ENCODE results near the gene DYNLT1.

GRCh38 chr6:158640519-158640918, 4.0 kb downstream of the DYNLT1 start:
- no peak for TF ChIP-seq CTCF (conservative IDR thresholded peaks at IDR 0.05; ENCODE audit: low read length)
- TF ChIP-seq EZH2phosphoT487 (IDR thresholded peaks at IDR 0.05; ENCODE audit: borderline replicate concordance), result no peak

Data from Loucy (cell line).